DMS53 treated with DMSO at 0.1 percent for 48 hours (cell line): ENCODE measurements around the gene ARHGAP33.

Experiments used
- DNase-seq: peaks from one replicate; lab custom pipeline; 2025; ENCODE audit not compliant: unreplicated experiment; lab: John Stamatoyannopoulos, UW

ARHGAP33 gene

DNA sequence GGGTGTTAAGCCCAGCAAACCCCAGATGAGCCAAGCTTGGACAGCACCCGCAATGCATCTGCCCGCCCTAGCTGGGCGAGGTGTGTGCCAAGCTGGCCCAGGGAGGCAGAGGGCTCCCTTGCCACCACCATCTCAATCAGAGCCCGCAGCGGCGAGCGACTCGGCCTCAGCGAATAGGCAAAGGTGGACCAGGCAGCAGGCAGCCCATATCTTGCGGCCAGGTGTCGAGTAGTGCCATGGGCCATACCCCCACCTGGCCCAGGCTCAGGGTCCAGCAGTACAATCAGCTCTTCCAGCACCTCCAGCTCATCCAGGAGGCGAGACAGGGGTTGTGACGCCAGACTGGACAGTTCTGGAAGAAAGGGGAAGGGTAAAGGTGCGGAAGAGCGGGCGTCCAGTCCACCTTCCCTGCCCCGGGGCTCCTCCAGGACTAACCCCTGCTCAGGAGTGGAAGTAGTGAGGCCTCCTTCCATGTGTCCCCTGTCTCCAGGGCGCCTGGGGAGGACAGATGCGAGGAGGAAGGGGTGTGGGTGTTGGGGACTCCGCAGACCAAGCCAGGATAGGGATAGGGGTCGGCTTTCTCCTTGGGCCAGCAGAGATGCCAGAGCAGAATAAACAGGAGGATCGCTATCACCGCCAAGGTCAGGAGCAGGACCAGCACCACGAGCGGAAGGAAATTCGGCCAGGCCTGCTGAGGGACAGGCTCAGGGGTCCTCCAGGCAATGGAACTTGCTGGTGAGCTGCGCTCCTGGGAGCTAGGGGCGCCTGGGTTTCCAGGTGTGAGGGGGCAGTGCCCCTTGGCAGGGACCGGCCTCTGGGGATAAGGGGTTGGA is 35.9 kb upstream of the ARHGAP33 start:
- DNase-seq: no peak

DNA sequence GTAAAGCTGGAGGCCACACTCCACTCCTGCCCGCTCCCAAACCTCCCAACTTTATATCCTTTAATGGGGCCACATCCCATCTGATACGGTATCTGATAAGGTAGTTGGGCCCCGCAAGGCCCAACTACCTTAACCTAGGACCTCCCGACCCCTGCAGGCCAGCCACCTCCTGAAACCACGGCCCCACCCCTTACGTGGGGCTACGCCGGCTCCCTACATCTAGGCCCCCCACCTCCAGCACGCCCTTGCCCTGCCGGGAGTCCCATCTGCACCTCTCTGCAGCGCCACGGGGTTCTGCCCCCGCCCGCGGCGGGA is 35.3 kb upstream of the ARHGAP33 start:
- DNase-seq: no peak

DNA sequence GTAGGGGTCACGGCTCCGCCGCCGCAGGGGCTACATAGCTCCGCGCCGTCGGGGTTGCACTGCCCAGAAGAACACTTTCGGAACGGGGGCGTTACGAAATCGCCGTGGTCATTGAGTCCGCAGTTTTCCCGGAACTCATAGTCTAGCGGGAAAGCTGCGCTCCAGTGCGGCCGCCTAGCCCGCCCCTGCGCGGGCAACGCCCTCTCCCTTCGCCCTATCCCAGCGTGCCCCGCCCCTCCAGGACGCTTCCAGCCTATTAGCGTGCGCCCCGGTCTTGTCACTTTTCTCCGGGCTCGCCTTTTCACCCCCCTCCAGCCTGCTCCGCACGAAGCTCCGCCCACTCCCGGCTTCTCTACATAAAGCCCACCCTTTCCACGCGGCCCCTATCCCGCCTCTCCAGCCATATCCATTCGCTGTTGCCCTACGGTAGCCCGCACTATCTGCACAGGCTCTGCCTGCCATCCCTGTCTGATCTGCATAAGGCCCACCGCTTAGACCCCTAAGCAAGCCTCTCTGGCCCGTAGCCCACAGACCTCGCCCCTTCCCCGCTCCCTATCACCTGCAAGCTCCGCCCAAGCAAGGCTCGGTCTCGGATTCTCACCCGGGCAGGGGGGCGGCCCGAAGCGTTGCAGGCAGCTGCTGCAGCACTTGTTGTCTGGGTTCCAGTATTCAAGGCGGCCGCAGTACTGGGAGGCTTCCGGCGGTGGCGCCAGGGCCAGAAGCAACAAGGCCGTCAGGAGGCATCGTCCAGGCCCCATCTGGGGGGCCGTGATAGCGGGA is 34.8 kb upstream of the ARHGAP33 start:
- peak; percentile 99 for DNase-seq

DNA sequence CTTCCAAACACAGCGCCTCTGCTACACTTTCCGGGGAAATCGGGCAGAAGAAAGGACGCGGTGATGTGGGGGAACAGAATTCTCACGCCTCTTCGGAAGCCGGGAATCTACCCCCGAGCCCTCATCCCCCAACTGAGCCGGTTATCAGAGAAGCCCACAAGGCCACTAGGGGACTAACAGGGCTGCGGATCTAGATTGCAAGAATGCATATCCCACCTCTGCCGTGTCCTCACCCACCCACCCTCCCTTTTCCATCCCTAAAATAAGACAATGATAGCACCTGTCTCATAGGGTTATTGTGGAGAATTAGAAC is 34.2 kb upstream of the ARHGAP33 start:
- no peak for DNase-seq

DNA sequence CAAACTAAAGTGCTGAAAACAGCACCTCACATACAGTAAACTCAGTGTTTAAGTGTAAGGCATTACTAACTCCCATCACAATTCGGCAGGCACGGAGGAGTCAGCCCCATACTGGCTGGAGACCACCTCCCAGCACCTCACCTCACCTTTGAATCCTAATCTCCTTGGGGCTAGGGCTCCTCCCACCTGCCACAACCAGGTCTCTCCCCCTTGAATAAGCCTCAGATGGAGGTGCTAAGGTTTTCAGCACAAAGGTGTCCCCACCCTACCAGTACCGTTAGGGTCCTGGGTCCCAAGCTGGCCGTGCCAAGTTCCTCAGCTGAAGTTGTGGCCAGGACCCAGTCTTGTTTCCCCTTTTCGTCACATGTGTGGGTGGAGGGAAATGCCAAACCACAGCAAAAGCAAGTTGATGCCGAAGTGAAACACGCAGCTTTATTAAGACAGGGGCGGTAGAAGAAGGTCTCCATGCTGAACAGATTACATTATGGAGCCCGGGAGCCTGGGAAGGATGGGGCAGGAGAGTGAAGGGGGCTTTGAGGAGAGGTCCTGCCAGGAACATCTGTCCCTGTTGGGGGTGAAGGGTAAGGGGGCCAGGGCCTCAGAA is 33.1 kb upstream of the ARHGAP33 start, which contains the start of gene IGFLR1:
Gene IGFLR1, minus strand, starts transcription at position 332 of the 604 bp plus-strand sequence. CDS start 1,272 bp downstream, outside the sequence.
- no peak for DNase-seq

- DNase-seq: no peak
Observed at GRCh38 chr19:35743640-35744429, 31.5 kb upstream of the ARHGAP33 start.

DNA sequence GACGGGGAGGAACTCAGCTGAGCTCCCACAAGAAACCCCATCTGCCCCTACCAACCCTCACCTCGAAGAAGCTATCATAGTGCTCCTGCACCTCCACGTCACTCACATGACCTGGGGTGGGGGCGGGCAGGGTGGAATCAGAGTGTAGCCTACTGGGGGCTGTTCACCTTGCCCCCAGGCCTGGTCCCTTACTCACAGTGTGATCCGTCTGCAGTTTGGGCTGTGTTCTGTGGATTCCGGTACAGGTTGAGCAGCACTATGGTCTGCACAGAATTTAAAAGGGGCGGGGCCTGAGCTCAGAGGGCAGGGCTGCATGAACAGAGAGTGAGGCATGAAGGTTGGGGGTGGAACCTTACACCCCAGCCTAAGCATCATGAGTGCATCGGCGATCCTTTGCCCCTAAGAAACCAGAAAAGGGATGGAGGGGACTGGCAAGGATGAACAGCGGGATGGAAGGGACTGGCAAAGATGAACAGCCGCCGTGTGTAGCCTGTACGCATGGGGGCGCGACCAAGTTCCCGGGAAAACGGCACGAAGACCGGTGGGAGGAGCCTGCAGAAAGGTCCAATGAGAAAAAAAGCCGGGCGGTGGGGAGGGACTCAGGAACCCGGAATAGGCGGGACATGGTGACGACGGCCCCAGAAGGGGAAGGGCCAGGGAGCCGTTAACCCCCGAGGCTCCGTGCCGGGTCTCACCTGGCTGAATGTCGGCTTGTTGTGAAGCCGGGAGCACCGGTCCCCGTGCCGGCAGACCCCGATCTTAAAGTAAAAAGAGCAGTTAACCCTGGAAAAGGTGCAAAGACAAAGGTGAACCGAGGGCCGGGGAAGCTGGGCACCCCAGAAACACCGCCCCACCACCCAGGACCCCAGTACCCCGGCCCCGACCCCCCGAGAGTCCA is 30.7 kb upstream of the ARHGAP33 start:
- peak; percentile 97 for DNase-seq

- peak; percentile 99 for DNase-seq
Observed at GRCh38 chr19:35745328-35746086, 29.9 kb upstream of the ARHGAP33 start, which contains the start of the genes PSENEN and U2AF1L4. TSS of gene PSENEN (plus strand) at chr19:35745651. CDS start at chr19:35745931, 280 bp downstream. TSS of gene U2AF1L4 (minus strand) at chr19:35745418. CDS start at chr19:35745391, 27 bp downstream.

GRCh38 chr19:35746087-35746462 is 29.3 kb upstream of the ARHGAP33 start:
- DNase-seq: no peak

- no peak for DNase-seq
Observed at GRCh38 chr19:35746531-35746930, 28.8 kb upstream of the ARHGAP33 start.

- DNase-seq: peak; percentile 99
Observed at GRCh38 chr19:35748106-35749020, 27.0 kb upstream of the ARHGAP33 start, which contains the start of gene LIN37. TSS of gene LIN37 (plus strand) at chr19:35748576. CDS start at chr19:35748725, 149 bp downstream.

GRCh38 chr19:35750167-35750566 is 25.2 kb upstream of the ARHGAP33 start:
- DNase-seq: no peak

DNA sequence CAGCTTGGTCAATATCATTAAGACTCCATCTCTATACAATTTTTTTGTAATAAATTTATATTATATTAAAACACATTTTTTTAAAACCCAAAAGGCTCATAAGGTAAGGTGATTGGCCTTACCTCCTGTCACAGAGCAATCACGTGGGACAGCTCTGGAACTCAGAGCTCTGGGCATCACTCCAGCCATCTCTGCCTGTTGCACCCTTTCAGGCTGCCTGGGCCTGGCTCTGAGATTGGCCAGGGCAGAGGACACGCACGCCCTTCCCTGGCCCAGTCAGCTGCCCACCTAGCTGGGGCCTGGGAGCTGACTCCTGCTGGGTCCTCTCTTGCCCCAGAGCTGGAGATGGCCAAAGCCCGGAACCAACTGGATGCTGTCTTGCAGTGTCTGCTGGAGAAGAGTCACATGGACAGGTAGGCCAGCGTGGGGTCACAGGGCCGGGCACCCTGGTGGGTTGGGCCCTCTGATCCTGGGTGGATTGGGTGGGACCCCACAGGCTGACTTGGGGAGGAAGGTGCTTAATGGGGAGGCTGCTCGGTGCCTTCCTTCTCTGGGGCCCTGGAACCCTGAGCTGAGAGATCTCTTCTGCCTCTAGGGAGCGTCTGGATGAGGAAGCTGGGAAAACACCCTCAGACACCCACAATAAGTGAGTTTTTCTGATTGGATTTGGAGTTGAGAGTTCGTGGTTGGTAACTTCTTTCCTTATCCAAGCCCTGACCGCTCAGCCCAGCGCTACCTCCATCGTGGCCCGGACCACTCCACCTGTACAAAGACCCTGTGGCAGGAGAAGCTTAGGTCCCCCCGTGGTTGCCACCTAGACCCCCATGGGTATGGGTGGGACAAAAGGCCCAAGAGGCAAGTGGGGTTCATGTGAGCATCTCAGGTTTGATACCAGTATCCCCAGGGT is 23.3 kb upstream of the ARHGAP33 start:
- no peak for DNase-seq

GRCh38 chr19:35752746-35753350 is 22.5 kb upstream of the ARHGAP33 start:
- no peak for DNase-seq

GRCh38 chr19:35753634-35754369 is 21.6 kb upstream of the ARHGAP33 start:
- no peak for DNase-seq
